HepG2 (cell line): ENCODE results near the gene HEY2. TPM values are rescaled to one million over a fixed set of nuclear protein-coding genes. Genes with fewer than 3 reads are reported as not detected.

Source experiments
- ARNT2 ChIP-seq: sonication (generic); formaldehyde crosslinking; IDR thresholded peaks from 2 replicates; pipeline ENCODE4 v1.8.0; 2022; ENCODE audit warnings: mild to moderate bottlenecking, low read depth, missing genetic modification reagents, moderate library complexity
- GPN1 ChIP-seq: sonication (generic); formaldehyde crosslinking; IDR thresholded peaks from 2 replicates; pipeline ENCODE4 v1.5.1; 2020; ENCODE audit warnings: missing genetic modification reagents, borderline replicate concordance
- HINFP ChIP-seq: sonication (generic); formaldehyde crosslinking; IDR thresholded peaks from 2 replicates; pipeline ENCODE4 v1.4.0; 2020; ENCODE audit warnings: low read depth, mild to moderate bottlenecking, missing genetic modification reagents
- IKZF4 ChIP-seq: sonication (generic); formaldehyde crosslinking; IDR thresholded peaks from 2 replicates; pipeline ENCODE4 v1.5.1; 2020; ENCODE audit warnings: borderline replicate concordance, mild to moderate bottlenecking, low read depth, missing genetic modification reagents; ENCODE audit errors: not compliant biosample characterization
- NFYB ChIP-seq: sonication (generic); formaldehyde crosslinking; IDR thresholded peaks from 2 replicates; pipeline ENCODE4 v1.4.0; 2020; ENCODE audit warnings: missing genetic modification reagents
- PRDM4 ChIP-seq: sonication (generic); formaldehyde crosslinking; IDR thresholded peaks from 2 replicates; pipeline ENCODE4 v1.9.0; 2021; ENCODE audit warnings: missing genetic modification reagents, borderline replicate concordance
- RCOR2 ChIP-seq: IDR thresholded peaks from 2 replicates; pipeline ENCODE4 v1.6.1; 2016; ENCODE audit warnings: missing biosample characterization, missing genetic modification reagents
- TBL1XR1 ChIP-seq: fragments of 150-350 bp; IDR thresholded peaks from 2 replicates; pipeline ENCODE4 v1.6.1; 2014; ENCODE audit warnings: borderline replicate concordance, low read length; ENCODE audit not compliant: partially characterized antibody
- YEATS4 ChIP-seq: sonication (generic); formaldehyde crosslinking; IDR thresholded peaks from 2 replicates; pipeline ENCODE4 v1.4.0; 2020; ENCODE audit warnings: missing genetic modification reagents, borderline replicate concordance
- YY1 ChIP-seq: IDR thresholded peaks from 2 replicates; pipeline ENCODE4 v1.6.1; 2011; ENCODE audit warnings: low read length, low read depth, moderate library complexity, mild to moderate bottlenecking; ENCODE audit not compliant: insufficient read depth, insufficient replicate concordance
- ZFP36L1 ChIP-seq: sonication (generic); formaldehyde crosslinking; IDR thresholded peaks from 2 replicates; pipeline ENCODE4 v1.8.0; 2022; ENCODE audit warnings: mild to moderate bottlenecking, missing genetic modification reagents, moderate library complexity
- ZFYVE20 ChIP-seq: sonication (generic); formaldehyde crosslinking; IDR thresholded peaks from 2 replicates; pipeline ENCODE4 v1.8.0; 2023; ENCODE audit warnings: low read depth, mild to moderate bottlenecking, moderate library complexity, missing genetic modification reagents, borderline replicate concordance
- ZNF101 ChIP-seq: sonication (generic); formaldehyde crosslinking; IDR thresholded peaks from 2 replicates; pipeline ENCODE4 v1.4.0; 2020; ENCODE audit warnings: mild to moderate bottlenecking, low read depth, missing genetic modification reagents, borderline replicate concordance
- ZNF329 ChIP-seq: sonication (generic); formaldehyde crosslinking; IDR thresholded peaks from 2 replicates; pipeline ENCODE4 v1.9.0; 2021; ENCODE audit warnings: low read depth, mild to moderate bottlenecking, missing genetic modification reagents
- ZNF451 ChIP-seq: sonication (generic); formaldehyde crosslinking; IDR thresholded peaks from 2 replicates; pipeline ENCODE4 v1.5.0; 2020; ENCODE audit warnings: mild to moderate bottlenecking, missing genetic modification reagents
- ZNF562 ChIP-seq: sonication (generic); formaldehyde crosslinking; IDR thresholded peaks from 2 replicates; pipeline ENCODE4 v1.8.0; 2022; ENCODE audit warnings: missing genetic modification reagents, borderline replicate concordance
- ZNF674 ChIP-seq: sonication (generic); formaldehyde crosslinking; IDR thresholded peaks from 2 replicates; pipeline ENCODE4 v1.5.0; 2020; ENCODE audit warnings: low read depth, mild to moderate bottlenecking, missing genetic modification reagents
- ZNF777 ChIP-seq: sonication (generic); formaldehyde crosslinking; IDR thresholded peaks from 2 replicates; pipeline ENCODE4 v1.4.0; 2020; ENCODE audit warnings: missing genetic modification reagents
- ZNF883 ChIP-seq: sonication (generic); formaldehyde crosslinking; IDR thresholded peaks from 2 replicates; pipeline ENCODE4 v1.5.1; 2020; ENCODE audit warnings: mild to moderate bottlenecking, missing genetic modification reagents; ENCODE audit errors: not compliant biosample characterization
- ZSCAN25 ChIP-seq: sonication (generic); formaldehyde crosslinking; IDR thresholded peaks from 2 replicates; pipeline ENCODE4 v1.8.0; 2022; ENCODE audit warnings: mild to moderate bottlenecking, missing genetic modification reagents
- polyA plus RNA-seq, 8 experiments: library from polyadenylated mRNA; depleted of rRNA in 3 of 8; stranded (reverse) in 7 of 8; unstranded in 1 of 8; fragments of >200 nt; fragmentation: Illumina TruSeq in 4 of 8; extraction: Trizol in 4 of 8; gene quantifications; 2 replicates each; pipeline versions ENCODE4 v1.2.1 to v1.2.3, GENCODE V29; 2011 to 2016; ENCODE audit warnings: low read depth in 4 of 8, missing spikeins in 1 of 8, mixed read lengths in 1 of 8; ENCODE audit not compliant: insufficient read depth in 1 of 8
- total RNA-seq, 5 experiments: library from RNA; depleted of rRNA; stranded (reverse); fragments of >200 nt; fragmentation: Illumina TruSeq; extraction: Trizol; gene quantifications; 2 replicates each; pipeline ENCODE4 v1.2.3, GENCODE V29; 2016; ENCODE audit warnings: low read depth in 1 of 5
- TF ChIP-seq, protein P1 (sequence below): sonication (generic); formaldehyde crosslinking; IDR thresholded peaks from 2 replicates; pipeline ENCODE4 v1.4.0; 2020; ENCODE audit warnings: missing genetic modification reagents, low read depth, mild to moderate bottlenecking, borderline replicate concordance
- TF ChIP-seq, protein P2 (sequence below): sonication (generic); formaldehyde crosslinking; IDR thresholded peaks from 2 replicates; pipeline ENCODE4 v1.8.0; 2023; ENCODE audit warnings: mild to moderate bottlenecking, missing genetic modification reagents
- TF ChIP-seq, protein P3 (sequence below): sonication (generic); formaldehyde crosslinking; IDR thresholded peaks from 2 replicates; pipeline ENCODE4 v1.8.1; 2023; ENCODE audit warnings: missing genetic modification reagents, mild to moderate bottlenecking, borderline replicate concordance

HEY2 gene
- total and polyA plus RNA-seq, 2 of the 13 experiments (the other 11 are each of a cell fraction or from before 2014, with no cell fraction given): 0.04 TPM

DNA sequence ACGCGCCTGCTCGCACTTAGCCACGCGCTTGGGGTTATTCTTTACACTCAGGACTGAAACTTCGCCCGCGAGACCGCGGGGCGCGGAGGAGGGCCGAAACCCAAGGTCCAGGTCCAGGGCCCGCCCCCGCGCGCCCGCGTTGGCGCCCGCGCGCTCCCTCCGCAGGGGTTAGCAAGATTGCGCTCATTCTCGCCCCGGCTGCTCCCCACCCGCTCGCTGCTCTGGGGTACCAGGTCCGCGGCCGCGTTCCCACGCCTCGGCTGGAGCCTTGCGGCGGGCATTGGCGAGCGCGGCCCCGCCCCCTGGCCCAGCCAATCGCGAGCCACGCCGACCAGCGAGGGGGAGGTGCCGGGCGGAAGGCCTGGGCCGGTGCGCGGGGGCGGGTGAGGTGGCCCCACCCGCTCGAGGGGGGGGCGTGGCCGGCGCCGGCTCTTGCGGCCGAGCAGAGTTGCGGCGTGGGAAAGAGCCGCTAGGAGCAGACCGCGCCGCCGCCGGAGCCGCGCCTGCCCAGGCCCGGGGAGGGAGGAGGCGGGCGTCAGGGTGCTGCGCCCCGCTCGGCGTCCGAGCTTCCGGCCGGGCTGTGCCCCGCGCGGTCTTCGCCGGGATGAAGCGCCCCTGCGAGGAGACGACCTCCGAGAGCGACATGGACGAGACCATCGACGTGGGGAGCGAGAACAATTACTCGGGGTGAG is at the start of gene HEY2 (continued):
- TF ChIP-seq ZFYVE20 (CRISPR knock-in tag) (0 out of 2 replicates have a peak, but pooled peaks have one; percentile 59), GPN1 (no peak; the same call in 1 of the 2 replicates), TBL1XR1 (peak; percentile 46), ZNF777 (peak; percentile 96), ARNT2 (peak; percentile 87; the same call in 1 of the 2 replicates), RCOR2 (no peak), ZNF451 (CRISPR knock-in tag) (peak; percentile 42), IKZF4 (CRISPR knock-in tag) (peak; percentile 91), ZNF329 (CRISPR knock-in tag) (peak; percentile 76), YY1 (peak; percentile 75), HINFP (CRISPR knock-in tag) (peak; percentile 98), NFYB (CRISPR knock-in tag) (peak; percentile 70), ZNF562 (CRISPR knock-in tag) (peak; percentile 19; the same call in 1 of the 2 replicates), ZNF101 (CRISPR knock-in tag) (no peak), PRDM4 (CRISPR knock-in tag) (no peak), ZNF674 (CRISPR knock-in tag) (no peak), ZSCAN25 (peak; percentile 65; the same call in 1 of the 2 replicates), YEATS4 (CRISPR knock-in tag) (peak; percentile 37; the same call in 1 of the 2 replicates), ZFP36L1 (CRISPR knock-in tag) (no peak), ZNF883 (CRISPR knock-in tag) (peak; percentile 83)
- TF ChIP-seq, protein P1, sequence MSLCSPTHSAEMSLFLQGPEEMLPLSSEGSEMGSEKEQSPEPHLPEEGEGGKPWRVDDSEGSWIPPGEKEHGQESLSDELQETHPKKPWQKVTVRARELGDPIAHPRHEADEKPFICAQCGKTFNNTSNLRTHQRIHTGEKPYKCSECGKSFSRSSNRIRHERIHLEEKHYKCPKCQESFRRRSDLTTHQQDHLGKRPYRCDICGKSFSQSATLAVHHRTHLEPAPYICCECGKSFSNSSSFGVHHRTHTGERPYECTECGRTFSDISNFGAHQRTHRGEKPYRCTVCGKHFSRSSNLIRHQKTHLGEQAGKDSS (CRISPR knock-in tag): peak; percentile 51; the same call in 1 of the 2 replicates
- TF ChIP-seq, protein P2, sequence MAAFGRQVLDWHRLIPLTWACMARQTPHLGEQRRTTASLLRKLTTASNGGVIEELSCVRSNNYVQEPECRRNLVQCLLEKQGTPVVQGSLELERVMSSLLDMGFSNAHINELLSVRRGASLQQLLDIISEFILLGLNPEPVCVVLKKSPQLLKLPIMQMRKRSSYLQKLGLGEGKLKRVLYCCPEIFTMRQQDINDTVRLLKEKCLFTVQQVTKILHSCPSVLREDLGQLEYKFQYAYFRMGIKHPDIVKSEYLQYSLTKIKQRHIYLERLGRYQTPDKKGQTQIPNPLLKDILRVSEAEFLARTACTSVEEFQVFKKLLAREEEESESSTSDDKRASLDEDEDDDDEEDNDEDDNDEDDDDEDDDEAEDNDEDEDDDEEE (CRISPR knock-in tag): peak; percentile 35; the same call in 1 of the 2 replicates
- TF ChIP-seq, protein P3, sequence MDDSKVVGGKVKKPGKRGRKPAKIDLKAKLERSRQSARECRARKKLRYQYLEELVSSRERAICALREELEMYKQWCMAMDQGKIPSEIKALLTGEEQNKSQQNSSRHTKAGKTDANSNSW (CRISPR knock-in tag): peak; percentile 19; the same call in 1 of the 2 replicates
